Left lung (tissue), 10 donors: ENCODE measurements around the gene DCC. TPM values are rescaled to one million over a fixed set of nuclear protein-coding genes. Genes with fewer than 3 reads are reported as not detected.

ENCODE experiments used
- ATAC-seq: fragments of 200-7000 bp; cut with Tn5 transposase; one replicate; pipeline ENCODE4 v1.9.1; 2020; ENCODE audit warnings: moderate library complexity
- DNase-seq, 4 donors: peaks; one replicate each; pipeline ENCODE4 v3.0.0-alpha.2; 2013 to 2020
- H3K27ac ChIP-seq, 2 donors: fragments of 200-600 bp; sonication (generic) in 1 of 2; one replicate each; pipeline versions ENCODE4 v1.5.0 to v1.8.0; 2020 to 2021
- H3K27me3 ChIP-seq, 2 donors: fragments of 200-600 bp; sonication (generic) in 1 of 2; one replicate each; pipeline versions ENCODE4 v1.5.0 to v1.8.0; 2020 to 2021
- H3K36me3 ChIP-seq, 2 donors: fragments of 200-600 bp; sonication (generic) in 1 of 2; one replicate each; pipeline versions ENCODE4 v1.5.0 to v1.8.0; 2020 to 2021
- H3K4me1 ChIP-seq, 2 donors: fragments of 200-600 bp; one replicate each; pipeline ENCODE4 v1.8.0; 2021
- H3K4me3 ChIP-seq, 2 donors: fragments of 200-600 bp; sonication (generic) in 1 of 2; one replicate each; pipeline versions ENCODE4 v1.5.0 to v1.8.0; 2020 to 2021; ENCODE audit warnings: mild to moderate bottlenecking in 1 of 2
- H3K9me3 ChIP-seq, 2 donors: fragments of 200-600 bp; sonication (generic) in 1 of 2; one replicate each; pipeline versions ENCODE4 v1.5.0 to v1.8.0; 2020 to 2021
- intact Hi-C, 2 donors: fragments of 100-400 bp; cut with DNase I; formaldehyde crosslinking; loops; one replicate each; pipeline versions ENCODE4 v1.11.2 to v1.14.2; 2022
- polyA plus RNA-seq, 6 donors: library from polyadenylated mRNA; unstranded; fragments of 120-200 nt; gene quantifications; one replicate each; pipeline ENCODE4 v1.2.1, GENCODE V29; 2013; ENCODE audit not compliant: insufficient read length in 6 of 6
- total RNA-seq, 2 donors: library from RNA; stranded (reverse); fragmentation: NEBNext Ultra II Directional; extraction: Animal tissue kit (Norgen Biotek cat#: 25700); gene quantifications; one replicate each; pipeline ENCODE4 v1.2.1, GENCODE V29; 2021
- TF ChIP-seq, protein P1 (sequence below), 2 donors: fragments of 200-600 bp; sonication (generic) in 1 of 2; IDR thresholded peaks; one replicate each; pipeline versions ENCODE4 v1.5.0 to v1.8.0; 2021; ENCODE audit warnings: antibody characterized with exemption in 2 of 2
- donor health status: DM: no; HTN: yes; CAD: no.
- donor health status: DM: no; HTN: no; CAD: no.

The DCC gene
- total and polyA plus RNA-seq, 8 donors = 0.61 to 3.5 (median 2.1) TPM

GRCh38 chr18:52936931-52937330 is 596.9 kb downstream of the DCC start:
- H3K36me3 ChIP-seq = no peaks in the 10 kb centered on the region
- H3K9me3 ChIP-seq = no peaks in the 10 kb centered on the region
- DNase-seq = no peak
- no peaks in the 10 kb centered on the region for H3K27me3 ChIP-seq
- H3K27ac ChIP-seq = no peak overlapping the region
- TF ChIP-seq, protein P1, sequence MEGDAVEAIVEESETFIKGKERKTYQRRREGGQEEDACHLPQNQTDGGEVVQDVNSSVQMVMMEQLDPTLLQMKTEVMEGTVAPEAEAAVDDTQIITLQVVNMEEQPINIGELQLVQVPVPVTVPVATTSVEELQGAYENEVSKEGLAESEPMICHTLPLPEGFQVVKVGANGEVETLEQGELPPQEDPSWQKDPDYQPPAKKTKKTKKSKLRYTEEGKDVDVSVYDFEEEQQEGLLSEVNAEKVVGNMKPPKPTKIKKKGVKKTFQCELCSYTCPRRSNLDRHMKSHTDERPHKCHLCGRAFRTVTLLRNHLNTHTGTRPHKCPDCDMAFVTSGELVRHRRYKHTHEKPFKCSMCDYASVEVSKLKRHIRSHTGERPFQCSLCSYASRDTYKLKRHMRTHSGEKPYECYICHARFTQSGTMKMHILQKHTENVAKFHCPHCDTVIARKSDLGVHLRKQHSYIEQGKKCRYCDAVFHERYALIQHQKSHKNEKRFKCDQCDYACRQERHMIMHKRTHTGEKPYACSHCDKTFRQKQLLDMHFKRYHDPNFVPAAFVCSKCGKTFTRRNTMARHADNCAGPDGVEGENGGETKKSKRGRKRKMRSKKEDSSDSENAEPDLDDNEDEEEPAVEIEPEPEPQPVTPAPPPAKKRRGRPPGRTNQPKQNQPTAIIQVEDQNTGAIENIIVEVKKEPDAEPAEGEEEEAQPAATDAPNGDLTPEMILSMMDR (IDR thresholded peaks at IDR 0.05) = no peak
- intact Hi-C loops = no loop called here
- no peak overlapping the region for H3K4me3 ChIP-seq
- ATAC-seq = peak; percentile 40
- no peaks in the 10 kb centered on the region for H3K4me1 ChIP-seq

GRCh38 chr18:52937840-52938239 is 597.8 kb downstream of the DCC start:
- intact Hi-C loops = no loop called here
- TF ChIP-seq, protein P1 (IDR thresholded peaks at IDR 0.05) = no peak

DNA sequence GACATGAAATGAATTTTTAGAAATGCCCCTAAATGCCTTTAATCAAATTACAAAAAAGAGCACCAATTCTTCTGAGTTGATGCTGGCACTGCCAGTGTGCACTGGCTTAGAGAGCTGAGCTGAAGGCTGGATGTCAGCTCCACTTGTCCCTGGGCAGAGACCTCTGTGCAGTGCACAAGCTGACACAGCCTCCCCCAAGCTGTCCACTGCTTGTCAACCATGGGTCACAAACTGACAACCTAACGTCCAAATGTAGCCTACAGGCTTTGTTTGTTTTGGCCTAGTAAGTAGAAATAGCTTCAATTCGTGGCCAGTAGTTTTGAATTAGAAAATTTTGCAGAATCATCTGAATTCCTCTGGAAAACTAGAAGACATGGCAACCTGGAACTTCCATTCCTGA is 605.6 kb downstream of the DCC start:
- no peak for ATAC-seq
- intact Hi-C loops = no loop called here

More at GRCh38 chr18:52937840-52938239, 597.8 kb downstream of the DCC start:
- no peak for ATAC-seq
- no peak for DNase-seq
- no peaks in the 10 kb centered on the region for H3K36me3 ChIP-seq
- H3K27ac ChIP-seq = no peak overlapping the region
- H3K4me1 ChIP-seq = no peaks in the 10 kb centered on the region
- H3K4me3 ChIP-seq = no peak overlapping the region
- no peaks in the 10 kb centered on the region for H3K9me3 ChIP-seq
- no peaks in the 10 kb centered on the region for H3K27me3 ChIP-seq

GRCh38 chr18:52948868-52949444 is 609.0 kb downstream of the DCC start:
- peak in 1 of 4 donors; percentile 12 for DNase-seq
- no peak overlapping the region for H3K27ac ChIP-seq
- H3K36me3 ChIP-seq = no peaks in the 10 kb centered on the region
- TF ChIP-seq, protein P1 (IDR thresholded peaks at IDR 0.05) = no peak
- no peaks in the 10 kb centered on the region for H3K4me1 ChIP-seq
- no peaks in the 10 kb centered on the region for H3K9me3 ChIP-seq
- no peaks in the 10 kb centered on the region for H3K27me3 ChIP-seq
- intact Hi-C loops = no loop called here
- ATAC-seq = peak; percentile 95
- H3K4me3 ChIP-seq = no peak overlapping the region

More for the DNA sequence above, 605.6 kb downstream of the DCC start:
- H3K36me3 ChIP-seq = no peaks in the 10 kb centered on the region
- no peak for DNase-seq
- no peaks in the 10 kb centered on the region for H3K27me3 ChIP-seq
- H3K27ac ChIP-seq = no peak overlapping the region
- H3K9me3 ChIP-seq = no peaks in the 10 kb centered on the region
- H3K4me1 ChIP-seq = no peaks in the 10 kb centered on the region
- TF ChIP-seq, protein P1 (IDR thresholded peaks at IDR 0.05) = no peak
- H3K4me3 ChIP-seq = no peak overlapping the region

DNA sequence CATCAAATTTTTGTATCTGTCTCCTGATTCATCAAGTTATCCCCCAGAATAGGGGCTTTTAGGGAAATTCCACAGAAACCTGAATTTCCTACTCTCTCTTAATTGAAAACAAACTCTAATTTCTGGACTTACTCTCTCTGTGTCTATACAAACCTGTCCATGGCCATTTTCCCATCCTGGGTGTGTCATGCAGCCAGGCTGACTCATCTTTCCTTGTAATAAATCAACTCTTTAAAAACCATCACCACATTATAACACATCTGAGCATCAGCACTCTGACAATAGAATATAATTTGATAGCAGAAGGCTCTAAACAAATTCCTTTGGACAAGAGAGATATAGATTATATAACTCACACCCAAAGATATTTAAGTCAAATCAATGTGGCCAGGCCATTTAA is 610.2 kb downstream of the DCC start:
- ATAC-seq (no peak), DNase-seq (no peak)
- TF ChIP-seq, protein P1 (IDR thresholded peaks at IDR 0.05) = no peak
- no peak overlapping the region for H3K4me3 ChIP-seq
- no peaks in the 10 kb centered on the region for H3K36me3 ChIP-seq
- intact Hi-C loops = no loop called here
- H3K4me1 ChIP-seq = no peaks in the 10 kb centered on the region
- no peaks in the 10 kb centered on the region for H3K27me3 ChIP-seq
- no peak overlapping the region for H3K27ac ChIP-seq
- no peaks in the 10 kb centered on the region for H3K9me3 ChIP-seq
